Liver (tissue), 9 donors: ENCODE data around the gene SLC6A7. TPM values are rescaled to one million over a fixed set of nuclear protein-coding genes. Genes with fewer than 3 reads are reported as not detected.
"Not testable (repeated sequence)": the region's sequence is repeated elsewhere in the genome, so short reads cannot be mapped to it uniquely, and the experiment has no call there.

Experiments
- DNase-seq: peaks from one replicate; pipeline ENCODE4 v3.0.0-alpha.2; 2017; ENCODE audit warnings: low spot score
- H3K27ac ChIP-seq, 2 donors: one replicate each; pipeline ENCODE4 v1.7.0; 2013; ENCODE audit warnings: inconsistent platforms in 2 of 2, low read length in 2 of 2, control low read depth in 1 of 2, low read depth in 1 of 2, mild to moderate bottlenecking in 1 of 2
- H3K27me3 ChIP-seq, 4 donors: one replicate each; pipeline versions ENCODE4 v1.6.1 to v1.7.0; 2013; ENCODE audit warnings: low read length in 3 of 4, inconsistent platforms in 1 of 4, mild to moderate bottlenecking in 1 of 4, moderate library complexity in 1 of 4; ENCODE audit not compliant: control insufficient read depth in 4 of 4, insufficient read depth in 4 of 4
- H3K36me3 ChIP-seq, 4 donors: one replicate each; pipeline versions ENCODE4 v1.6.1 to v1.7.0; 2013; ENCODE audit warnings: low read length in 3 of 4, mild to moderate bottlenecking in 3 of 4, low read depth in 1 of 4, moderate library complexity in 1 of 4; ENCODE audit not compliant: control insufficient read depth in 4 of 4, insufficient read depth in 3 of 4
- H3K4me1 ChIP-seq, 4 donors: one replicate each; pipeline versions ENCODE4 v1.6.1 to v1.7.0; 2013; ENCODE audit warnings: low read length in 3 of 4, mild to moderate bottlenecking in 3 of 4, moderate library complexity in 1 of 4; ENCODE audit not compliant: control insufficient read depth in 4 of 4, insufficient read depth in 4 of 4
- H3K4me3 ChIP-seq, 3 donors: one replicate each; pipeline versions ENCODE4 v1.6.1 to v1.7.0; 2013; ENCODE audit warnings: low read length in 3 of 3, control low read depth in 1 of 3, low read depth in 1 of 3, mild to moderate bottlenecking in 1 of 3
- H3K9ac ChIP-seq, 2 donors: one replicate each; pipeline ENCODE4 v1.7.0; 2013; ENCODE audit warnings: low read length in 2 of 2, mild to moderate bottlenecking in 2 of 2, moderate library complexity in 2 of 2, control low read depth in 1 of 2, low read depth in 1 of 2
- H3K9me3 ChIP-seq, 4 donors: one replicate each; pipeline versions ENCODE4 v1.6.1 to v1.7.0; 2013; ENCODE audit warnings: low read length in 3 of 4; ENCODE audit not compliant: control insufficient read depth in 4 of 4
- EGR1 ChIP-seq, 2 donors: IDR thresholded peaks; 2 replicates each; pipeline ENCODE4 v1.6.1; 2016 to 2018; ENCODE audit warnings: antibody characterized with exemption in 2 of 2, low read depth in 2 of 2
- FOXA1 ChIP-seq: IDR thresholded peaks from 2 replicates; pipeline ENCODE4 v1.6.1; 2016; ENCODE audit warnings: antibody characterized with exemption
- FOXA2 ChIP-seq: IDR thresholded peaks from 2 replicates; pipeline ENCODE4 v1.6.1; 2016; ENCODE audit warnings: antibody characterized with exemption
- HNF4A ChIP-seq, 2 donors: conservative IDR thresholded peaks; 2 replicates each; pipeline ENCODE4 v1.6.1; 2016; ENCODE audit warnings: antibody characterized with exemption in 2 of 2, mild to moderate bottlenecking in 2 of 2
- HNF4G ChIP-seq: IDR thresholded peaks from 2 replicates; pipeline ENCODE4 v1.6.1; 2016; ENCODE audit warnings: antibody characterized with exemption
- NR2F2 ChIP-seq: IDR thresholded peaks from 2 replicates; pipeline ENCODE4 v1.6.1; 2016; ENCODE audit warnings: antibody characterized with exemption
- RAD21 ChIP-seq, 2 donors: IDR thresholded peaks; 2 replicates each; pipeline ENCODE4 v1.6.1; 2016; ENCODE audit warnings: antibody characterized with exemption in 2 of 2, mild to moderate bottlenecking in 2 of 2
- RXRA ChIP-seq, 2 donors: IDR thresholded peaks; 2 replicates each; pipeline ENCODE4 v1.6.1; 2017 to 2018; ENCODE audit warnings: antibody characterized with exemption in 2 of 2, mild to moderate bottlenecking in 1 of 2
- TAF1 ChIP-seq: conservative IDR thresholded peaks from 2 replicates; pipeline ENCODE4 v1.6.1; 2016; ENCODE audit warnings: antibody characterized with exemption, mild to moderate bottlenecking
- YY1 ChIP-seq: IDR thresholded peaks from 2 replicates; pipeline ENCODE4 v1.6.1; 2016; ENCODE audit warnings: antibody characterized with exemption, mild to moderate bottlenecking
- WGBS: extraction: QIAGEN DNeasy Blood & Tissue Kit; methylation state at CpG from one replicate; pipeline ENCODE4 v1.1.7; 2013; 5-methylcytosine and 5-hydroxymethylcytosine counted together
- polyA plus RNA-seq, 2 donors: library from polyadenylated mRNA; stranded (reverse) in 1 of 2; unstranded in 1 of 2; fragments of 200-250 nt in 1 of 2; fragments of >200 nt in 1 of 2; fragmentation: Nextera tagmentation in 1 of 2; extraction: Ambion mirVana in 1 of 2; gene quantifications; one replicate each; pipeline versions ENCODE4 v1.2.1 to v1.2.3, GENCODE V29; 2013 to 2015
- total RNA-seq, 2 donors: library from RNA; depleted of rRNA; stranded (reverse); fragments of >200 nt; gene quantifications; one replicate each; pipeline ENCODE4 v1.2.3, GENCODE V29; 2014
- TF ChIP-seq, protein P1 (sequence below): IDR thresholded peaks from 2 replicates; pipeline ENCODE4 v1.6.1; 2016; ENCODE audit warnings: antibody characterized with exemption, mild to moderate bottlenecking
- TF ChIP-seq, protein P2 (sequence below): IDR thresholded peaks from 2 replicates; pipeline ENCODE4 v1.6.1; 2016; ENCODE audit warnings: antibody characterized with exemption
- TF ChIP-seq, protein P3 (sequence below): fragments of 150-350 bp; IDR thresholded peaks from 2 replicates; pipeline ENCODE4 v1.5.1; 2017; ENCODE audit warnings: improper control_type of control experiment, low read depth, low read length; ENCODE audit not compliant: missing input control
- TF ChIP-seq, protein P4 (sequence below): IDR thresholded peaks from 2 replicates; pipeline ENCODE4 v1.6.1; 2016; ENCODE audit warnings: antibody characterized with exemption
- donor health status: healthy.
- donor health status: healthy.
- donor health status: healthy.
- donor health status: healthy.
- donor health status: healthy.

SLC6A7 gene
- total and polyA plus RNA-seq, 4 donors, result not detected

DNA sequence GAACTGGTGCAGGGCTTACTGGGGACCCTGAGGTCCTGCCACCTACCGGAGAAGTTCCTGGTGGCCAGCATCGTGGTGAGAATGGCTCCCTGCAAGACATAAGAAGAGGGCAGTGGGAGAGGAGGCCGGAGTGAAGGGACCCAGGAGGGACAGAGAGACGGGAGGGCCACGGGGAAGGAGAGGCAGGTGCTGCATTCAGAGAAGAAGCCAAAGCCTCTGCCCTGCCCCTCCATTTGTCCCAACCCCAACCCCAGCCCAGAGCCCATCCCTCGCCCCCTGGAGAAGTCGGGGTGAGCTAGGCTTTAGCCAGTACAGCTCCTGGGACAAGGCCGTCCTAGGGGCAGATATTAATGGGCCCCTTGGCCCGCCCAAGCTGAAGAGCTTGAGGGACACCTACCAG lies 57.9 kb downstream of the SLC6A7 start (continued):
- TF ChIP-seq, protein P1, sequence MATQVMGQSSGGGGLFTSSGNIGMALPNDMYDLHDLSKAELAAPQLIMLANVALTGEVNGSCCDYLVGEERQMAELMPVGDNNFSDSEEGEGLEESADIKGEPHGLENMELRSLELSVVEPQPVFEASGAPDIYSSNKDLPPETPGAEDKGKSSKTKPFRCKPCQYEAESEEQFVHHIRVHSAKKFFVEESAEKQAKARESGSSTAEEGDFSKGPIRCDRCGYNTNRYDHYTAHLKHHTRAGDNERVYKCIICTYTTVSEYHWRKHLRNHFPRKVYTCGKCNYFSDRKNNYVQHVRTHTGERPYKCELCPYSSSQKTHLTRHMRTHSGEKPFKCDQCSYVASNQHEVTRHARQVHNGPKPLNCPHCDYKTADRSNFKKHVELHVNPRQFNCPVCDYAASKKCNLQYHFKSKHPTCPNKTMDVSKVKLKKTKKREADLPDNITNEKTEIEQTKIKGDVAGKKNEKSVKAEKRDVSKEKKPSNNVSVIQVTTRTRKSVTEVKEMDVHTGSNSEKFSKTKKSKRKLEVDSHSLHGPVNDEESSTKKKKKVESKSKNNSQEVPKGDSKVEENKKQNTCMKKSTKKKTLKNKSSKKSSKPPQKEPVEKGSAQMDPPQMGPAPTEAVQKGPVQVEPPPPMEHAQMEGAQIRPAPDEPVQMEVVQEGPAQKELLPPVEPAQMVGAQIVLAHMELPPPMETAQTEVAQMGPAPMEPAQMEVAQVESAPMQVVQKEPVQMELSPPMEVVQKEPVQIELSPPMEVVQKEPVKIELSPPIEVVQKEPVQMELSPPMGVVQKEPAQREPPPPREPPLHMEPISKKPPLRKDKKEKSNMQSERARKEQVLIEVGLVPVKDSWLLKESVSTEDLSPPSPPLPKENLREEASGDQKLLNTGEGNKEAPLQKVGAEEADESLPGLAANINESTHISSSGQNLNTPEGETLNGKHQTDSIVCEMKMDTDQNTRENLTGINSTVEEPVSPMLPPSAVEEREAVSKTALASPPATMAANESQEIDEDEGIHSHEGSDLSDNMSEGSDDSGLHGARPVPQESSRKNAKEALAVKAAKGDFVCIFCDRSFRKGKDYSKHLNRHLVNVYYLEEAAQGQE, result no peak

DNA sequence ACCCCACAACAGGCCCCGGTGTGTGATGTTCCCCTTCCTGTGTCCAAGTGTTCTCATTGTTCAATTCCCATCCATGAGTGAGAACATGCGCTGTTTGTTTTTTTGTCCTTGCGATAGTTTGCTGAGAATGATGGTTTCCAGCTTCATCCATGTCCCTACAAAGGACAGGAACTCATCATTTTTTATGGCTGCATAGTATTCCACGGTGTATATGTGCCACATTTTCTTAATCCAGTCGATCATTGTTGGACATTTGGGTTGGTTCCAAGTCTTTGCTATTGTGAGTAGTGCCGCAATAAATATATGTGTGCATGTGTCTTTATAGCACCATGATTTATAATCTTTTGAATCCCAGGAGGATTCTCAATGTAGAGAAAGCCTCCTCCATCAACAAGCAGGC lies 58.6 kb downstream of the SLC6A7 start:
- 87% methylated on average over 6 of the region's 6 CpGs for WGBS

DNA sequence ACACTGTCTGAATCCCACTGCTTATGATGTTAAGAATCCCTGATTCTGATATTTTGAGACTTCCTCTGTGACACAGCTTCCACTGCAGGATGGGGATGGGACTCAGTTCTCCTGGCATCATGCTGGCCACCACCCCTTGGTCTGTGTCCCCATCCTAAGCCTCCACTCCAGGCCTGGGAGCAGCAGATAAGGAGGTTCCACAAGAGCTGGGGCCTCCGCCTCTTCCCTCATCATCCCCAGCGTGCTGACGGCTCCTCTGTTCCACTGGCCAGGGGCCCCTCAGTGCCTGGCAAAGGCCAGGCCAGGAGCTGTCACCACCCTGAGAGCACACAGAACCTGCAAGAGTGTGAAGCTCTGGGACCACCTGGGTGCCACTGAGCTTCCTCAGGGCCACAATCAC lies 59.1 kb downstream of the SLC6A7 start:
- no peak overlapping the region for H3K27ac ChIP-seq
- TF ChIP-seq FOXA2 (no peak), RAD21 (IDR thresholded peaks at IDR 0.05) (no peak), EGR1 (IDR thresholded peaks at IDR 0.05; ENCODE audit: low read depth in 2 of 2) (no peak), RXRA (IDR thresholded peaks at IDR 0.05) (no peak)
- TF ChIP-seq, protein P1, result no peak
- TF ChIP-seq, protein P2, sequence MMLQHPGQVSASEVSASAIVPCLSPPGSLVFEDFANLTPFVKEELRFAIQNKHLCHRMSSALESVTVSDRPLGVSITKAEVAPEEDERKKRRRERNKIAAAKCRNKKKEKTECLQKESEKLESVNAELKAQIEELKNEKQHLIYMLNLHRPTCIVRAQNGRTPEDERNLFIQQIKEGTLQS, result no peak
- no peak overlapping the region for H3K4me3 ChIP-seq
- no peaks in the 10 kb centered on the region for H3K4me1 ChIP-seq
- H3K9me3 ChIP-seq, result no peaks in the 10 kb centered on the region
- no peaks in the 10 kb centered on the region for H3K36me3 ChIP-seq
- H3K27me3 ChIP-seq, result no peaks in the 10 kb centered on the region
- 97% methylated on average over 3 of the region's 3 CpGs for WGBS
- DNase-seq, result peak; percentile 55
- H3K9ac ChIP-seq, result no peak overlapping the region

More for the DNA sequence above, 58.6 kb downstream of the SLC6A7 start:
- not testable (repeated sequence) for H3K4me1 ChIP-seq, H3K36me3 ChIP-seq, H3K4me3 ChIP-seq, DNase-seq, H3K27ac ChIP-seq, H3K27me3 ChIP-seq, H3K9ac ChIP-seq, H3K9me3 ChIP-seq

DNA sequence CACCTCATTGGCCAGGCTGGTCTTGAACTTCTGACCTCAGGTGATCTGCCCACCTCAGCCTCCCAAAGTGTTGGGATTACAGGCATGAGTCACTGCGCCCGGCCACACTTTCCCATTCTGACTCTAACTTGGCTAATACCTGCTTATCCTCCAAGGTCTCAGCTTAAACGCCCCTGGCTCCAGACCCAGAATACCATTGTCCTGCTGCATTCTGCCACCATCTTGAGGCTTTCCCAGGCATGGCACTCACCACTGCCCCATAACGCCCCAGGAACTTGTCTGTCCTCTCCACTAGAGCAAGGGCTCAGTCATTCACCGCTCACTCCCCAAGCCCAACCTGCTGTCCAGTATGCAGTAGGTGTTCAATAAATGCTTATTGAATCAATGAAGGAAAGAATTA lies 59.9 kb downstream of the SLC6A7 start:
- no peak overlapping the region for H3K4me3 ChIP-seq
- no peaks in the 10 kb centered on the region for H3K4me1 ChIP-seq
- no peak overlapping the region for H3K9ac ChIP-seq
- no peaks in the 10 kb centered on the region for H3K27me3 ChIP-seq
- 92% methylated on average over 5 of the region's 5 CpGs for WGBS
- no peaks in the 10 kb centered on the region for H3K9me3 ChIP-seq
- no peaks in the 10 kb centered on the region for H3K36me3 ChIP-seq
- no peak overlapping the region for H3K27ac ChIP-seq
- DNase-seq, result no peak
- TF ChIP-seq HNF4G (no peak), FOXA2 (no peak), NR2F2 (no peak), EGR1 (IDR thresholded peaks at IDR 0.05; ENCODE audit: low read depth in 2 of 2) (no peak), YY1 (no peak), RXRA (IDR thresholded peaks at IDR 0.05) (no peak), HNF4A (conservative IDR thresholded peaks at IDR 0.05) (no peak), FOXA1 (no peak), TAF1 (no peak)
- TF ChIP-seq, protein P3, sequence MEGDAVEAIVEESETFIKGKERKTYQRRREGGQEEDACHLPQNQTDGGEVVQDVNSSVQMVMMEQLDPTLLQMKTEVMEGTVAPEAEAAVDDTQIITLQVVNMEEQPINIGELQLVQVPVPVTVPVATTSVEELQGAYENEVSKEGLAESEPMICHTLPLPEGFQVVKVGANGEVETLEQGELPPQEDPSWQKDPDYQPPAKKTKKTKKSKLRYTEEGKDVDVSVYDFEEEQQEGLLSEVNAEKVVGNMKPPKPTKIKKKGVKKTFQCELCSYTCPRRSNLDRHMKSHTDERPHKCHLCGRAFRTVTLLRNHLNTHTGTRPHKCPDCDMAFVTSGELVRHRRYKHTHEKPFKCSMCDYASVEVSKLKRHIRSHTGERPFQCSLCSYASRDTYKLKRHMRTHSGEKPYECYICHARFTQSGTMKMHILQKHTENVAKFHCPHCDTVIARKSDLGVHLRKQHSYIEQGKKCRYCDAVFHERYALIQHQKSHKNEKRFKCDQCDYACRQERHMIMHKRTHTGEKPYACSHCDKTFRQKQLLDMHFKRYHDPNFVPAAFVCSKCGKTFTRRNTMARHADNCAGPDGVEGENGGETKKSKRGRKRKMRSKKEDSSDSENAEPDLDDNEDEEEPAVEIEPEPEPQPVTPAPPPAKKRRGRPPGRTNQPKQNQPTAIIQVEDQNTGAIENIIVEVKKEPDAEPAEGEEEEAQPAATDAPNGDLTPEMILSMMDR, result no peak
- TF ChIP-seq, protein P4, sequence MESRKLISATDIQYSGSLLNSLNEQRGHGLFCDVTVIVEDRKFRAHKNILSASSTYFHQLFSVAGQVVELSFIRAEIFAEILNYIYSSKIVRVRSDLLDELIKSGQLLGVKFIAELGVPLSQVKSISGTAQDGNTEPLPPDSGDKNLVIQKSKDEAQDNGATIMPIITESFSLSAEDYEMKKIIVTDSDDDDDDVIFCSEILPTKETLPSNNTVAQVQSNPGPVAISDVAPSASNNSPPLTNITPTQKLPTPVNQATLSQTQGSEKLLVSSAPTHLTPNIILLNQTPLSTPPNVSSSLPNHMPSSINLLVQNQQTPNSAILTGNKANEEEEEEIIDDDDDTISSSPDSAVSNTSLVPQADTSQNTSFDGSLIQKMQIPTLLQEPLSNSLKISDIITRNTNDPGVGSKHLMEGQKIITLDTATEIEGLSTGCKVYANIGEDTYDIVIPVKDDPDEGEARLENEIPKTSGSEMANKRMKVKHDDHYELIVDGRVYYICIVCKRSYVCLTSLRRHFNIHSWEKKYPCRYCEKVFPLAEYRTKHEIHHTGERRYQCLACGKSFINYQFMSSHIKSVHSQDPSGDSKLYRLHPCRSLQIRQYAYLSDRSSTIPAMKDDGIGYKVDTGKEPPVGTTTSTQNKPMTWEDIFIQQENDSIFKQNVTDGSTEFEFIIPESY, result no peak
- TF ChIP-seq, protein P2, result no peak
